DND-41 (cell line): ENCODE results near the gene PDCD4.

ENCODE experiments used
- ATAC-seq: fragments of 200-7000 bp; cut with Tn5 transposase; 3 replicates; pipeline ENCODE4 v1.9.1; 2021; ENCODE audit warnings: low read depth; ENCODE audit not compliant: insufficient read depth
- DNase-seq: peaks from one replicate; pipeline ENCODE4 v3.0.0-alpha.2; 2020
- H2AFZ ChIP-seq: 2 replicates; pipeline ENCODE4 v1.6.0; 2012; ENCODE audit warnings: low read depth, low read length
- H3K27ac ChIP-seq: 2 replicates; pipeline ENCODE4 v1.5.1; 2012; ENCODE audit warnings: low read length, inconsistent platforms
- H3K27me3 ChIP-seq: fragments of 200-600 bp; sonication (generic); 2 replicates; pipeline ENCODE4 v1.6.0; 2012; ENCODE audit warnings: low read length, mild to moderate bottlenecking, inconsistent platforms; ENCODE audit not compliant: insufficient read depth, poor library complexity
- H3K36me3 ChIP-seq: 2 replicates; pipeline ENCODE4 v1.5.1; 2012; ENCODE audit warnings: low read length, inconsistent platforms; ENCODE audit not compliant: insufficient read depth
- H3K4me1 ChIP-seq: 2 replicates; pipeline ENCODE4 v1.5.1; 2012; ENCODE audit warnings: mild to moderate bottlenecking, low read length; ENCODE audit not compliant: insufficient read depth
- H3K4me2 ChIP-seq: 2 replicates; pipeline ENCODE4 v1.6.0; 2012; ENCODE audit warnings: mild to moderate bottlenecking, moderate library complexity, low read length, inconsistent platforms; ENCODE audit not compliant: insufficient read depth
- H3K4me3 ChIP-seq, 2 experiments: fragments of 200-600 bp in 1 of 2; shearing (Covaris generic) in 1 of 2; 2 replicates each; pipeline ENCODE4 v1.5.1; 2012 to 2016; ENCODE audit warnings: inconsistent platforms in 2 of 2, low read length in 2 of 2, mild to moderate bottlenecking in 2 of 2, low read depth in 1 of 2, moderate library complexity in 1 of 2
- H3K79me2 ChIP-seq: 2 replicates; pipeline ENCODE4 v1.6.0; 2012; ENCODE audit warnings: low read length, inconsistent platforms; ENCODE audit not compliant: insufficient read depth
- H3K9ac ChIP-seq: 2 replicates; pipeline ENCODE4 v1.6.0; 2012; ENCODE audit warnings: low read depth, mild to moderate bottlenecking, inconsistent platforms, low read length, moderate library complexity
- H3K9me3 ChIP-seq: 2 replicates; pipeline ENCODE4 v1.5.1; 2012; ENCODE audit warnings: low read length, moderate library complexity, mild to moderate bottlenecking, inconsistent platforms; ENCODE audit not compliant: insufficient read depth, severe bottlenecking
- H4K20me1 ChIP-seq: 2 replicates; pipeline ENCODE4 v1.6.0; 2012; ENCODE audit warnings: low read length; ENCODE audit not compliant: insufficient read depth
- CTCF ChIP-seq: IDR thresholded peaks from 2 replicates; pipeline ENCODE4 v1.5.1; 2012; ENCODE audit warnings: borderline replicate concordance, low read length, moderate library complexity, mild to moderate bottlenecking; ENCODE audit not compliant: poor library complexity, severe bottlenecking; ENCODE audit errors: extremely low read depth
- EZH2 ChIP-seq: IDR thresholded peaks from 3 replicates; pipeline ENCODE4 v1.6.1; 2012; ENCODE audit warnings: borderline replicate concordance, low read depth, mild to moderate bottlenecking, moderate library complexity, low read length, inconsistent platforms; ENCODE audit not compliant: severe bottlenecking

Gene PDCD4

GRCh38 chr10:110848106-110848505 lies 23.6 kb upstream of the PDCD4 start:
- no peak for TF ChIP-seq EZH2
- no peak for TF ChIP-seq CTCF
- H3K27me3 ChIP-seq = peaks cover 6% of the 10 kb centered on the region
- ATAC-seq (no peak), DNase-seq (no peak)
- no peak overlapping the region for H2AFZ ChIP-seq
- no peaks in the 10 kb centered on the region for H3K36me3 ChIP-seq
- H4K20me1 ChIP-seq = no peaks in the 10 kb centered on the region
- no peak overlapping the region for H3K4me3 ChIP-seq
- no peak overlapping the region for H3K4me2 ChIP-seq
- no peaks in the 10 kb centered on the region for H3K9me3 ChIP-seq
- peaks cover 10% of the 10 kb centered on the region for H3K4me1 ChIP-seq
- H3K79me2 ChIP-seq = no peaks in the 10 kb centered on the region
- no peak overlapping the region for H3K9ac ChIP-seq
- H3K27ac ChIP-seq = no peak overlapping the region

- Histone ChIP-seq H3K4me1 (peaks cover 10% of the 10 kb centered on the region), H3K27me3 (peaks cover 6% of the 10 kb centered on the region), H3K4me3 (no peak overlapping the region), H3K4me2 (no peak overlapping the region), H2AFZ (no peak overlapping the region), H3K9ac (no peak overlapping the region), H3K79me2 (no peaks in the 10 kb centered on the region), H3K27ac (no peak overlapping the region), H3K9me3 (no peaks in the 10 kb centered on the region), H4K20me1 (no peaks in the 10 kb centered on the region), H3K36me3 (no peaks in the 10 kb centered on the region)
- ATAC-seq (no peak), DNase-seq (no peak)
- no peak for TF ChIP-seq EZH2
- TF ChIP-seq CTCF = no peak
Measured at GRCh38 chr10:110850099-110850498, 21.6 kb upstream of the PDCD4 start.

- peak; percentile 94 for ATAC-seq
- H3K79me2 ChIP-seq = no peaks in the 10 kb centered on the region
- no peak overlapping the region for H2AFZ ChIP-seq
- no peaks in the 10 kb centered on the region for H4K20me1 ChIP-seq
- TF ChIP-seq CTCF (no peak), EZH2 (no peak)
- H3K4me1 ChIP-seq = peaks cover 10% of the 10 kb centered on the region
- no peak overlapping the region for H3K9ac ChIP-seq
- no peak overlapping the region for H3K27ac ChIP-seq
- peak; percentile 51 for DNase-seq
- H3K4me2 ChIP-seq = peak overlapping the region; percentile 35; the same call in 1 of the 2 replicates
- no peaks in the 10 kb centered on the region for H3K9me3 ChIP-seq
- no peak overlapping the region for H3K4me3 ChIP-seq
- H3K27me3 ChIP-seq = peaks cover 6% of the 10 kb centered on the region
- H3K36me3 ChIP-seq = no peaks in the 10 kb centered on the region
Measured at GRCh38 chr10:110851020-110851612, 20.6 kb upstream of the PDCD4 start.
